ENCODE data around the gene GRIN3B.

GRIN3B gene

DNA sequence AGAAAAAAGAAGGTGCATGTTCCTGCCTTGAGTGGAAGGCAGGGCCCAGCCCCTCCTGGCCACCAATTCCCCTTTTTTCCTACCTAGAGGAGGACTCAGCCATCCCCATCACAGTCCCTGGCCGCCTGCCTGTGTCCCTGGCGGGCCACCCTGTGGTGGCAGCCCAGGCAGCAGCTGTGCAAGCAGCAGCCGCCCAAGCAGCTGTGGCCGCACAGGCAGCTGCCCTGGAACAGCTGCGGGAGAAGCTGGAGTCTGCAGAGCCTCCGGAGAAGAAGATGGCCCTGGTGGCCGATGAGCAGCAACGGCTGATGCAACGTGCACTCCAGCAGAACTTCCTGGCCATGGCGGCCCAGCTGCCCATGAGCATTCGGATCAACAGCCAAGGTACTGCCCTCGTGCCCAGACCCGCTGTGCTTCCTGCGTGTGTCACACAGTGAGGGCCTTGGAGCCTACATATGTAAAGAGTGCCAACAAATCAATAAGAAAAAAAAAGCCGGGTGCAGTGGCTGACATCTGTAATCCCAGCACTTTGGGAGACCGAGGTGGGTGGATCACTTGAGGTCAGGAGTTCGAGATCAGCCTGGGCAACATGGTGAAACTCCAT is 33.6 kb upstream of the GRIN3B start:
- DNase-seq, result no peak

DNA sequence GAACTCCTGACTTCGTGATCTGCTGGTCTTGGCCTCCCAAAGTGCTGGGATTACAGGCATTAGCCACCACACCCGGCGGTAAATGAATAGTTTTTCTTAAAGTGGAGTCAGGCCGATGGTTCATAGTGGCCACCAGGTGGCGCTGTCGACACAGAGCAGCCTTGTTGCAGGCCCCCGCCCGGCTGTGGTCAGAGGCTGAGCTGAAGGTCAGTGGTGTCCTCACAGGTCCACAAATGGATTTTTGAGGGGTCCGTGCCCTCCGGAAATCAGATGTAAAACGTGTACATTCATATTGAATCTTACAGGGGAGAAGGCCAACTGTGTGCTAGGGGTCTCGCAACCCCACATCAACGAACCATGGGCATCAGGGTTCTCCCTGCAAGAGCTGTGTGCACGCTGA is 29.5 kb upstream of the GRIN3B start:
- no peak for DNase-seq

DNA sequence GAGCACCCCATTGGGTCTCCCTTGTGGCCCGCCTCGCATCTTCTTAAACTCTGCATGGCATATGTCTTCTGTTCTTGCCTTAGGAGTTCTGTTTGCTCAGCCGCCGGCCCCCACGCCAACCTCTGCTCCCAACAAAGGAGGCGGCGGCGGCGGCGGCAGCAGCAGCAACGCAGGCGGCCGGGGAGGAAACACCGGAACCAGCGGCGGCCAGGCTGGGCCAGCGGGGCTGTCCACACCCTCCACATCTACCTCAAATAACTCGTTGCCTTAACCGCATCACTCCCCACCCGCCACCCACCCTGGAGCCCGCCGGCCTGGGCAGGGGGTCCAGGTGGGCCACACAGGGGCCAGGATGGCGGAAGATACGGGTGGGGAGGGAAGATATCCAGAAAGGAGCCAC is 28.4 kb upstream of the GRIN3B start:
- no peak for DNase-seq

DNA sequence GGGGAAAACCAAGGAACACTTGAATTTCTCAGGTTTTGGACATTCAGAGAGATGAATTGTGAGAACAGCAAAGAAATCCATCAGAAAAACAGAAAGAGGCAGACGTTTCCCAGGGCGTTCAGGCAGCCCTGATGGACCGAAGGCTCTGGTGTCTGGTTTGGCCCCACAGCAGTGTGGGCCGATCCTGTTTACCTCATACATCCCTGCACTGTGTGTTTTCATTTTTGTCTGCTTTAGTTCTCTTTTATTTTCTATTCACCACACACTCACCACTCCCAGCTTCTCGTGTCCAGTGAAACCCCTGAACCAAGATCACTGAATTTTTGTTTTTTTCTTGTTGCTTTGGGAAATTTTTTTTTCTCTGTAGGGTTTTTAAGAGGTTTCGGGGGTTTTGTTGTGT is 27.9 kb upstream of the GRIN3B start:
- DNase-seq, result no peak

DNA sequence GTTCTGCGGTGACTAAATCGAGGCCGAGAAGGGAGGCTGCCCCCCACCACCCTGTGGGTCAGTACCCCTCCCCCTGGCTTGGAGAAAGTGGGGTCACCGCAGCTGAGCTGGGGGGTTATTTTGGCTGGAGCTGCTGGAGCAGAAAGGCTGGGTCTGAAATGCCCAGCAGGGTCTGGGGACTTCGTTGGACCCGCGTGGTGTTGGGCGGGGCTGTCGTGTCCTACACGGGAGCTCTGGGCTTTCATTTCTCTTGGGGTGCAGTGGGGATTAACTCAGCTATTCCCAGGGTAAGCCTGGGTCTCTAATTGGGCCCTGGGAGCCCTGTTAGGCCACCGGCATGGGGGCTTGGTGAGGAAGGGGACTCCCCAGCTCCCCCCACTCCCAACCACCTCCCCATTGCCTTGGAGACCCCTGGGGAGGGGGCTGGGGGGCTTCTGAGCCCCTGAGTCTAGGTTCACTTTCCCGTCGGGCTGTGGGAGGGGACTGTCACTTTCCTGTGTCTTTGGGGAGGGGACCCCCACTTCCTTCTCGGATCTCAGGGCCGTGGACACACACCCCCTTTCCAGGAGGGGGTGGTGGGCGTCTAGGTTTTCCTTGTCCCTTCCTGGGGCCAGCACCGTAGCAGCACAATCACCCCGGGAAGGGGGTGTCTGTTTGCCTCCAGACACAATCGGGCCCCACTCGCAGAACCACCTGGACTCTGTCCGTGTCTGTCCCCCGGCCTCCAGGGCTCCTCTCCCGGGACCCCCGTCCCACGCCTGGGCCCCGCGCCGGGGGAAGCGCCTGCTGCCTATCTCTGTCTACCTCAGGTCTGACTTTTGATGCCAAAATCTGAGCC is 26.3 kb upstream of the GRIN3B start:
- no peak for DNase-seq

DNA sequence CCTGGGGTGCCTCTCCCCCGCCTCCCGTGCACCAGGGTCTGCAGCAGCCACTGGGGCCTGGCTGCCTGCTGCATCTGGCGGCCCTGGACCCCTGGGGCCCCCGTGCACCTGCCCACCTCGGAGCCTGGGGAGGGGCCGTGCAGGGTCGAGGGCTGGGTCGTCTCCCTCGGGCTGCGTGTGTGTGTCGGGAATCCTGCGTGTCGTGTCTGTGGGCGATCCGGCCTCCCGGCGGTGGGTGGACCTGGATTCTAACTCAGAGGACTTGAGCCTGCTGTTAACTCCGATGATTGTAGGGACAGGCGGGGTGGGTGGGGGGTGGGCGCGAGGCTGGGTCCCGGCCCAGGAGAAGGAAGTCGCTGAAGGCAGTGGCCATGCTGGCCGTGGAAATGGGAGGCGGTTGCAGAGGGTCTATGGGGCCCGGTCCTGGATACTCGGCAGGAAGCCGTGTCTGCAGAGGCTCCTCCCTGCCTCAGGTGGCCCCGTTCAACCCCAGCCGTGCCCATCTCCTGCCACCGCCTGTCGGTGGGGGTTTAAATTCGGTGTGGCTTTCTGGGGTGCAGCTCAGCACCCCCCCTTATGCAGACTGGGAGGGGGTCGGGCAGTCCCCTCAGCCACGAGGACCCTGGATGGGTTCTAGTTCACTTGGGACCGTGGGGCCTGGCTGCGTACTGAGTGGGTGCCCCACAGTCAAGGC is 25.5 kb upstream of the GRIN3B start:
- DNase-seq, result no peak

DNA sequence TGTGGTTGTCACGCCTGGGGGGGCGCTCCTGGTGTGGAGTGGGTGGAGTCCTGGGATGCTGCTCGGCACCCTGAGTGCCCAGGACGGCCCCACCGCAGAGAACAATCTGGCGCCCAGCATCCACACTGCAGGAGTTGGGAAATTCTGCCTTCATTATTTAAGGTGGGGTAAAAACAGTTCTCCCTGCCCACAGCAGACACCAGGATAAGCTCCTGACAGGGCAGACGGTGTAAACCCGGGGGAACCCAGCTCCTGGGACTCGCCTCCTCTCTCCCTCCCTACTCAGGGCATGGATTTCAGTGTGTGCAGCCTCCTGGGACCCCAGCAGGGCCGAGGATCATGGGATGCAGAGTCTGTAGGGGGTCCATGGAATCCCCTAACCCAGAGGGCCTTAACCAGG is 23.7 kb upstream of the GRIN3B start:
- DNase-seq, result no peak

DNA sequence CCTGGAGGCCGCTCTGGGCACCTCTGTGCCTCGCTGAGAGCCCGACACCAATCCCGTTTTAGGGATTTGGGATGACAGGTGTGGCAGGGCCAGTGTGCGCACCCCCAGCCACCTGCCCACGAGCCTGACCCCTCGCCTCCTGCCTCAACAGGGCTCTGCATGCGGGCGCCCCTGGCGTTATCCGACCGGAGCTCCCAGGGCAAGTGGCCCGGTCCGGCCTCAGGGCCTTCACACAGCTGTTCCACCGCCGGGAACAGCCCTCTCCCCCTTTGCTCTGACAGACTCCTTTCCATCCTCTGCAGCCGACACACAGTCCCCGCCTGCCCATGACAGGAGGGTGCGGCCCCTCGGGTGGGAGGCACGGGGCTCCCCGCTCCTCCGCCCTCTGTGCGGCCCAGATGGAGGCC is 23.2 kb upstream of the GRIN3B start:
- no peak for DNase-seq

DNA sequence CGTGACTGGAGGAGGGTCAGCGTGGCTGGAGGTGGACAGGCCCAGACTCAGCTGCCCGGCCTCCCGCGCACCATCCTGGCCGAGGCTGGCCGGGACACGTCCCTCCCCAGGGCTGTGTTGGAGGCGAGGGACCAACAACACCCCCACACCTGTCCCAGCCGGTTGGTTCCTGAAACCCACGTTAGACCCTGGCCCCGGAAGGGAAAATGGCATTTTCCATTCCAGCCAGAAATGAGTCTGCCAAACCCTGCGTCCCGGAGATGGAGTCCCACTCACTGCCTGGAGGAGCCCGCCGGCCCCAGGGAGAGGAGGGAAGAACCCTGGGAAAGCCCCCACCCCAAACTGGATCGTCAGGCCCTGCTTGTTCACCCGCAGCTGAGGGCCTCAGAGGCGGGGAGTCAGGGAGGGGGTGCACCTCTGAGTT is 20.9 kb upstream of the GRIN3B start:
- DNase-seq, result no peak

DNA sequence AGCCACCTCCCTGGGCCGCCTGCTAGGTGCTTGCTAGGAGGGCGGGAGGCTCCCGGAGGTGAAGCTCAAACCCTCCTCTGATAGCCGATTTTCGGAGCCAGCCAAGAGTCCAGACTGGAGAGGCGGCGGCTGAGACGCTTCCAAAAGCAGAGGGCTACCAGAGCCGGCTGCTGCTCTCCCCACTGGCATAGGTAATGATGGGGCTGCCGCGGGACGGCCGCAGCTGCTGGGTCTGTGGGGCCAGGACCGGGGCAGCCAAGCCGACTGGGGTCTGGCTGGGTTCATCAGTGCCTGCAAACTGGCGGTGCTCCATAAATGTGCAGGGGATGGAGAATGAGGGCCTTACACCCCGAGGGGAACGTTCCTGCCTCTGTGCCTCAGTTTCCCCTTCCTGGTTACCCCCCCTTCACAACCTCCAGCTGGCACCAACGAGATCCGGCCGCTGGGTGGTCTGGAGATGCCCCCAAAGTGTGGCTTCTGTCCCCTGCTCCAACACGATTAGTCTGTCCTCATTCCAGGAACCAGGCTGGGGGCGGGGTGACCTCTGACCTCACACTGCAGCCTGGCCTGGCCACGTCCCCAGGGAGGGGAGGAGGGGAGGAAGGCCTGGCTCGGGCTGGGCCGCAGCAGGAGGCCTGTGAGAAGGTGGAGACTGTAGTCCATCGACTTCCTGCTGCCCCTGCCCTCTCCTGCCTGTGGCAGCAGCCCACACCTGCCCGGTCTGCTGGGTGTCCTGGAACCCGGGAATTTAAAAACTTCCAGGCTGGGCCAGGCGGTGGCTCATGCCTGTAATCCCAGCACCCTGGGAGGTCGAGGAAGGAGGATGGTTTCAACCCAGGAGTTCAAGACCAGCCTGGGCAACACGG is 19.9 kb upstream of the GRIN3B start:
- no peak for DNase-seq

DNA sequence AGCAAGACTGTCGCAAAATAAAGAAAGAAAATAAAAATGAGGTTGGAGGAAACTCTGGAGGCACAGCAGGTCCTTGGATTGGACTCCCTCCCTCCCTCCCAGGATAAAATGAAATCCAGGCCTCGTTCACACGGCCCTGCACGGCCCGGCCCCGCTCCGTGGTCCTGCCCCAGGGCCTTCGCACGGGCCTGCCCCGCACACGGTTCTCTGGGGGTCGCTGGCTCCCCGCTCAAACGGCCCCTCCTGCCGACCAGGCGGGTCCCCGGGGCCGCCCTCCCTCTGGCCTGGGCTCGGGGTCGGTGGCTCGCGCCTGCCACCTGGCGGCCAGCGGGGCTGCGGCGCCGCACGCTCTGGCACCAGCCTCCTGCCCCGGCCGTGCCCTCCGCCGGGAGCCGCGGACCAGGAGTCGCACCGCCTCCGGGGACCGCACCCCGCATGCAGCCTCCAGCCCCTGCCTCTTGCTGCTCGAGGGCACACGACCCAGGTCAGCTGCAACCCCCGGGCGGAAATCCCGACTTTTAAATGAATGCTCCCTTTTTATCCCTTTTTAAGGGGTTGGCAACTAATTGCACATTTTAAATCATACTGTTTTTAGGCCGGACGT is 17.6 kb upstream of the GRIN3B start:
- no peak for DNase-seq

DNA sequence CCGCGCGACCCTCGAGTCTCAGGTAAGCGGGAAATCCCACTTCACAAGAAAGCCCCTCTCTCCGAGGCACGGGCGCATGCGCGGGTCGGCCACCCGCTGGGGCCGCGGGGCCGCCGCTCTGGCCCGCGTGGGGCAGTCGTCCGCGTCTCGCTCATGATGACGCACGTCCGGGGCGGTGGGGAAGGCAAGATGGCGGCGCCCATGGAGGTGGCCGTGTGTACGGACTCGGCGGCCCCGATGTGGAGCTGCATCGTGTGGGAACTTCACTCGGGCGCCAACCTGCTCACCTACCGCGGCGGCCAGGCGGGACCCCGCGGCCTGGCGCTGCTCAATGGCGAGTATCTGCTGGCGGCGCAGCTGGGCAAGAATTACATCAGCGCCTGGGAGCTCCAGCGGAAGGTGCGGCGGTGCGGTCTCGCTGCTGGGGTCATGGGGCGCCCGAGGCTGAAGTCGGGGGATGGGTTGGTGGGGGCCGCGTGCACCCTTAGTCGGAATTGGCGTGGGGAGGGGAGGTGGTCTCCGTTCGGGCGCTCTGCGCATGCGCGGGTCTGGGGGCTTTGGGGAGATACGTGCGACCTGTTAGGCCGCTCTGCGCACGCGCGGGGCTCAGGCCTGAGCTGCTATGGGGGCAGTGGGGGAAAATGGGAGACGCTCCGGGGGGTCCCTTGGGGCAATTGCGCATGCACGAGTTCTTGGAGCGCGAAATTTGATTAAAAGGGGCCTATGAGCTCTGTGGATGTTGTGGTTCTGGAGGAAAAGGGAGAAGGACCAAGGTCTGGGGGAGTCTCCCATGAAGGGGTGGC is 15.9 kb upstream of the GRIN3B start, which contains the start of gene WDR18:
Gene WDR18, plus strand, starts transcription at position 181 of the 803 bp plus-strand sequence. Its CDS starts 9 bp downstream, at position 190.
- DNase-seq, result peak; percentile 53

DNA sequence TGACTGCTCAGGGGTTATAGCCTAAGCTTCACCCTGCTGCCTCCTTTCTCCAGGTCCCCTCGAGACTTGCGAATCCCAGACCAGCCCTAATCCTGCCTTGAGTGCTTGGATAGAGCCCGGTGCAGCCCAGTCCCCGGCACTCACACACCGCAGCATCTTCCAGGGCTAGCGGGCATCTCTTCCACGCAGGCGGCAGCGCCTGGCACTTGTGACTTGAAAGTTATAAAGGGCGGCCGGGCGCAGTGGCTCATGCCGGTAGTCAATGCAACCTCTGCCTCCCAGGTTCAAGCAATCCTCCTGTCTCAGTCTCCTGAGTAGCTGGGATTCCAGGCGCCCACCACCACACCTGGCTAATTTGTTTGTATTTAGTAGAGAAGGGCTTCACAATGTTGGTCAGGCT is 14.1 kb upstream of the GRIN3B start:
- DNase-seq, result no peak

DNA sequence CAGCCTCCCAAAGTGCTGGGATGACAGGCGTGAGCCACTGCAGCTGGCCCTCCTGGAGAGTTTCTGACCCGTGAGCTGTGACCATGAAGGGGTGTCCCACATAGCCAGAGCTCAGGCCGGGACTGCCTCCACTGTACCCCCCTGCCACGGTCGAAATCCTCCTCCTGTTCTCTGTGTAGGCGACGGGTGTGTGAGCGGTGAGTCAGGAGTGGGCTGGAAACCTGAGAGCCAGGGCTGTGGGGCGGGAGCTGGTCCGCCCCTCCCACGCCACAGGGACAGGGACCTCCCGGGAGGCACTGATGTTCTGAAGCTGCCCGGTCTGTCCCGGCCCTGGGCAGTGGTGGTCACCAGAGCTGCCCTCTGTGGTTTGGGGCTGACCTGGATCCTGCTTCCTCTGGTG is 12.1 kb upstream of the GRIN3B start:
- no peak for DNase-seq

DNA sequence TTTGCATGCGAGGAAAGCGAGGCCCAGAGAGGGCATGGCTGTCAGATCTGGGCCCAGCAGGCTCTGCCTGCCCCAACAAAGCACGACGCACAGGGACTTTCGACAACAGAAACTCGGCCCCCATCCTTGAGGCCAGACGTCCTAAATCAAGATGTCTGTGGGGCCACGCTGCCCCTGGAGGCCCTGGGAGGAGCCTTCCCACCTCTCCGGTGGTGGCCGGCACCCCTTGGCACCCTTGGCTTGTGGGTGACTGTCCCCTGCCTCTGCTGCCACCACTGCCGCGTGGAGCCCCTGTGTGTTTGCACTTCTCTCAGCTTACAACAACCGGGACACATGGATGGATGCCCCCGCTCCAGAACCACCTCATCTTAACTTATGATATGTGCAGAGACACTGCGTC is 11.7 kb upstream of the GRIN3B start:
- DNase-seq, result no peak

DNA sequence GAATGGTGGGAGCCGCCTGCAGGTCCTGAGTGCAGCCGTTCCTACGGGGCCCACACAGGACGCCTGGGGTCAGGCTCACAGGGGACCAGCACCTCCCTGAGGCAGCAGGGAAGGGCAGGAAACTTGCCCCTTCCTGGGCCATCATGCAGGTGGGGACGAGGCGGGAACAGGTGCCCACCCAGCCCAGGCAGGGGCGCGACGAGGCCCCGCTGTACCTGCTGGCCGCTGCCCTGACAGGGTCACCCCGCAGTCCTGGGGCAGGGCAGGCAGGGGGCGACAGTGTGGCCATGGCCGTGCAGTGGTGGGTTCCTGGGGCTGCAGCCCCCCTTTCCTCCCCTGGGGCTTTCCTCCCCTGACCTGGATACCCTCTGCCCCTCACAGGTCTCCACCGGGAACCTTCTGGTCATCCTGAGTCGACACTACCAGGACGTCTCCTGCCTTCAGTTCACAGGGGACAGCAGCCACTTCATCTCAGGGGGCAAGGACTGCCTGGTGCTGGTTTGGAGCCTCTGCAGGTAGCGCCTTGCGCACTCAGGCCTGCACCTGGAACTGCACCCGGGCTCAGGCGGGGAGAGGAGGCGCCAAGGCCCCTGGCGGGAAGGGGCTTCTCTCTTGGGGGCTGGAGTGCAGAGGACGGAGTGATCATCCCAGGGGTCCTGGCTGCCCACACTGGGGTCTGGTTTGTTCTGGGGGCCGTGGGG is 10.7 kb upstream of the GRIN3B start:
- no peak for DNase-seq

DNA sequence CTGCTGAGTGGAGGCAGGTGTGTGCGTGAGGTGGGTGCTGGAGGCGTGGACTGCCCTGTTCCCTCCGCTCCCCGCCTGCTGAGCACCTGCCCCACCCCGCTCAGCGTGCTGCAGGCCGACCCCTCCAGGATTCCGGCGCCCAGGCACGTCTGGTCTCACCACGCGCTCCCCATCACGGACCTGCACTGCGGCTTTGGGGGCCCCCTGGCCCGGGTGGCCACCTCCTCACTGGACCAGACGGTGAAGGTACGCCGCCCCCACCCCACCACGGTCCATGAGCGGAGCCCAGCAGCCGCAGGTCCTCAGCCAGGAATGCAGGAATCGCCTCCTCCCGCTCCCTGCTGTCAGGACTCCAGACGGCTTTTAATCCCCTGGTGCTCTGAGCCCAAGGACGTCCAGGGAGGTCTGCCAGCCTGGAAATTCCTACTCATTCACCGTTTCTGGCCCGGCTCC is 10.1 kb upstream of the GRIN3B start:
- no peak for DNase-seq

DNA sequence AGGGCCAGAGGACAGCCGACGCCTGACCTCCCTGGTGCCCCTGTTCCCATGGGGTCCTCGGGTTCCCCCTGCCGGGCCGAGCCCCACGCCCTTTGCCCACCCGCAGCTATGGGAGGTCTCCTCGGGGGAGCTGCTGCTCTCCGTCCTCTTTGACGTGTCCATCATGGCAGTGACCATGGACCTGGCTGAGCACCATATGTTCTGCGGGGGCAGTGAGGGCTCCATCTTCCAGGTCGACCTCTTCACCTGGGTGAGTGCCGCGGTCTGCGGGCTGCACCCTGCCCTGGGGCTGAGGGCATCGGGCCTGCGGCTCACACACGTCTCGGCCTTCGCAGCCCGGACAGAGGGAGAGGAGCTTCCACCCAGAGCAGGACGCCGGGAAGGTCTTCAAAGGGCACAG is 9.5 kb upstream of the GRIN3B start:
- DNase-seq, result no peak

DNA sequence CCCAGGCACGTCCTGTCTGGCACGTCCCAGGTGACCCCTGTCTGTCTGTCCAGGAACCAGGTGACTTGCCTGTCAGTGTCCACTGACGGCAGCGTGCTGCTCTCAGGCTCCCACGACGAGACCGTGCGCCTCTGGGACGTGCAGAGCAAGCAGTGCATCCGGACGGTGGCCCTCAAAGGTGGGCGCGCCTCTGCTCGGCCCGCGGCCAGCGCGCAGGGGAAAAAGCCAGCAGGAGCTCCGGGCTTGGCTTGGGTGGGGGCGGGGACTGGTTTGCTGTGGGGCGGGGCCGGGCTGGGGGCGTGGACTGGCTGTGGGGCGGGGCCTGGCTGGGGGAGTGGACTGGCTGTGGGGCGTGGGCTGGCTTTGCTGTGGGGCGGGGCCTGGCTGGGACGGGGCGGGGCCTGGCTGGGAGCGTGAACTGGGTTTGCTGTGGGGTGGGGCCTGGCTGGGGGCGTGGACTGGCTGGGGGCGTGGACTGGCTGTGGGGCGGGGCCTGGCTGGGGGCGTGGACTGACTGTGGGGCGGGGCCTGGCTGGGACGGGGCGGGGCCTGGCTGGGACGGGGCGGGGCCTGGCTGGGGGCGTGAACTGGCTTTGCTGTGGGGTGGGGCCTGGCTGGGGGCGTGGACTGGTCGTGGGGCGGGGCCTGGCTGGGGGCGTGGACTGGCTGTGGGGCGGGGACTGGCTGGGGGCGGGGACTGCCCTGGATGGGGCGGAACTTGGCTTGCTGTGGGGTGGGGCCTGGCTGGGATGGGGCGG is 8.9 kb upstream of the GRIN3B start:
- no peak for DNase-seq

All from SHP77 treated with DMSO at 0.1 percent for 48 hours (cell line).